MM.1S (cell line): ENCODE data around the gene PTPRZ1.
A peak's percentile ranks its signal among the peaks of the same experiment; 100 is the strongest.

Source experiments
- DNase-seq: peaks from one replicate; pipeline ENCODE4 v3.0.0-alpha.2; 2015
- H2AFZ ChIP-seq: fragments of 300-600 bp; sonication (generic); 2 replicates; pipeline ENCODE4 v1.6.0; 2016; ENCODE audit warnings: antibody characterized with exemption, low read length
- H3F3A ChIP-seq: fragments of 300-600 bp; sonication (generic); 2 replicates; pipeline ENCODE4 v1.6.1; 2016; ENCODE audit warnings: mild to moderate bottlenecking, antibody characterized with exemption, low read length, moderate library complexity, mixed read lengths; ENCODE audit not compliant: insufficient read depth
- H3K27ac ChIP-seq: fragments of 300-600 bp; sonication (generic); 2 replicates; pipeline ENCODE4 v1.5.1; 2016; ENCODE audit warnings: mild to moderate bottlenecking, low read length
- H3K27me3 ChIP-seq: fragments of 300-600 bp; sonication (generic); replicated peaks from 2 replicates; pipeline ENCODE4 v1.6.0; 2016; ENCODE audit warnings: low read length; ENCODE audit not compliant: insufficient read depth
- H3K36me3 ChIP-seq: fragments of 300-600 bp; sonication (generic); replicated peaks from 2 replicates; pipeline ENCODE4 v1.6.1; 2016; ENCODE audit warnings: mild to moderate bottlenecking, low read length, mixed read lengths; ENCODE audit not compliant: insufficient read depth
- H3K4me1 ChIP-seq: fragments of 300-600 bp; sonication (generic); 2 replicates; pipeline ENCODE4 v1.6.1; 2016; ENCODE audit warnings: low read length, mixed read lengths
- H3K4me2 ChIP-seq: fragments of 300-600 bp; sonication (generic); 2 replicates; pipeline ENCODE4 v1.6.0; 2016; ENCODE audit warnings: low read depth, low read length
- H3K4me3 ChIP-seq: fragments of 300-600 bp; sonication (generic); 2 replicates; pipeline ENCODE4 v1.5.1; 2016; ENCODE audit warnings: low read length, mixed read lengths
- H3K79me2 ChIP-seq: fragments of 300-600 bp; sonication (generic); 2 replicates; pipeline ENCODE4 v1.6.1; 2016; ENCODE audit warnings: mixed run types, low read length, mixed read lengths
- H3K9ac ChIP-seq: fragments of 300-600 bp; sonication (generic); 2 replicates; pipeline ENCODE4 v1.6.1; 2016; ENCODE audit warnings: low read length, mixed read lengths
- H3K9me2 ChIP-seq: fragments of 300-600 bp; sonication (generic); replicated peaks from 2 replicates; pipeline ENCODE4 v1.6.1; 2016; ENCODE audit warnings: mild to moderate bottlenecking, low read length, mixed read lengths; ENCODE audit not compliant: insufficient read depth
- H3K9me3 ChIP-seq: fragments of 300-600 bp; sonication (generic); replicated peaks from 2 replicates; pipeline ENCODE4 v1.6.1; 2016; ENCODE audit warnings: mild to moderate bottlenecking, low read length, mixed read lengths; ENCODE audit not compliant: insufficient read depth
- H4K20me1 ChIP-seq: fragments of 300-600 bp; sonication (generic); 2 replicates; pipeline ENCODE4 v1.6.1; 2016; ENCODE audit warnings: mild to moderate bottlenecking, low read length, moderate library complexity, mixed read lengths; ENCODE audit not compliant: insufficient read depth
- CTCF ChIP-seq: fragments of 300-600 bp; sonication (generic); IDR thresholded peaks from 2 replicates; pipeline ENCODE4 v1.5.1; 2016; ENCODE audit warnings: antibody characterized with exemption, low read length, mixed read lengths
- EZH2 ChIP-seq: fragments of 300-600 bp; sonication (generic); optimal IDR thresholded peaks from 2 replicates; pipeline ENCODE3; 2017; ENCODE audit warnings: low read depth, mild to moderate bottlenecking, antibody characterized with exemption, low read length, mixed read lengths
- EZH2phosphoT487 ChIP-seq: fragments of 300-600 bp; sonication (generic); IDR thresholded peaks from 2 replicates; pipeline ENCODE4 v1.6.1; 2018; ENCODE audit warnings: antibody characterized with exemption, low read length

PTPRZ1 gene

DNA sequence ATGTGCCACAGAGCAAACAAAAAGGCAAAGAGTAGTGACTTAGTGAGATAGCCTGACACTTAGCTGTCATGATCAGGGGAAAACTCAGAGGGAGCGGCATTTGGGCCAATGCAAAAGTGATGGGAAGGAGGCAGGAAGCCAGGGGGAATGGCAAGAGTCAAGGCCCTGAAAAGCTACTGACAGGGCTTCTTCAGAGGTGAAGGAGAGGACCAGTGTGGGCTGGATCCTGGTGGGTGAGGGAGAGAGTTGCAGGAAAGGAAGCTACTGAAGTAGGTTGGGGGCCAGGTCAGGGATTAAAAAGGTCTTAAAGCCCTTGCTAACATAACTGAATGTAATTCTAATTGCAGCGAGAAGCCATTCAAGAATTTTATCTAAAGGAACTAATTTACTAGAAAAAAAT, 154.1 kb downstream of the PTPRZ1 start:
- no peak overlapping the region for H3K4me2 ChIP-seq
- H3K4me1 ChIP-seq, result peaks cover 8% of the 10 kb centered on the region; the same call in 1 of the 2 replicates
- no peak for DNase-seq
- H3K9me2 ChIP-seq, result no peaks in the 10 kb centered on the region
- no peak overlapping the region for H3K4me3 ChIP-seq
- H4K20me1 ChIP-seq, result no peaks in the 10 kb centered on the region
- no peaks in the 10 kb centered on the region for H3K9me3 ChIP-seq
- H2AFZ ChIP-seq, result no peak overlapping the region
- H3K9ac ChIP-seq, result no peak overlapping the region
- H3K79me2 ChIP-seq, result no peaks in the 10 kb centered on the region
- no peaks in the 10 kb centered on the region for H3F3A ChIP-seq
- TF ChIP-seq EZH2, result no peak
- TF ChIP-seq EZH2phosphoT487, result no peak
- TF ChIP-seq CTCF, result no peak
- H3K27ac ChIP-seq, result no peak overlapping the region
- H3K36me3 ChIP-seq, result no peaks in the 10 kb centered on the region
- H3K27me3 ChIP-seq, result no peaks in the 10 kb centered on the region

DNA sequence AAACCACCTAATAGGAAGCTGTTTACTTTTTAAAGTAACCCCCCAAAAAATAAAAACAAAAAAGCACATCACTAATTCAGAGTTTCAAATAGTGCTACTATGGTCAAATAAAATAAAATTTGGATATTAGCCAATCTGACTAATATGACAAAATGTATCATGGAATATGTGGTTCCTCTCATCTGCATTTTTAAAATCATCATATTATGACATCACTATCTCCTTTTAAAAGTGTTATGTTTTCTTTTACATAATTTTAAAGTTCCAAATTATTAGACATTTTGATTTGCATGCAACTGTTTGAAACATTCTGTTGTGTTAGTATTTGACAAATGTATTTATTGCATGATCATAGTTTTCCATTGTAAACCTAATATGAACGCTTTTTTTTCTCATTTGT, 160.7 kb downstream of the PTPRZ1 start:
- Histone ChIP-seq H3F3A (peaks cover 16% of the 10 kb centered on the region), H3K36me3 (no peaks in the 10 kb centered on the region), H3K27ac (no peak overlapping the region), H4K20me1 (no peaks in the 10 kb centered on the region), H3K4me3 (no peak overlapping the region), H3K79me2 (no peaks in the 10 kb centered on the region), H3K9me3 (no peaks in the 10 kb centered on the region), H3K27me3 (no peaks in the 10 kb centered on the region), H3K4me2 (no peak overlapping the region), H3K9me2 (no peaks in the 10 kb centered on the region), H3K4me1 (peaks cover 17% of the 10 kb centered on the region), H2AFZ (no peak overlapping the region), H3K9ac (no peak overlapping the region)
- TF ChIP-seq CTCF (no peak), EZH2phosphoT487 (no peak), EZH2 (no peak)
- no peak for DNase-seq

DNA sequence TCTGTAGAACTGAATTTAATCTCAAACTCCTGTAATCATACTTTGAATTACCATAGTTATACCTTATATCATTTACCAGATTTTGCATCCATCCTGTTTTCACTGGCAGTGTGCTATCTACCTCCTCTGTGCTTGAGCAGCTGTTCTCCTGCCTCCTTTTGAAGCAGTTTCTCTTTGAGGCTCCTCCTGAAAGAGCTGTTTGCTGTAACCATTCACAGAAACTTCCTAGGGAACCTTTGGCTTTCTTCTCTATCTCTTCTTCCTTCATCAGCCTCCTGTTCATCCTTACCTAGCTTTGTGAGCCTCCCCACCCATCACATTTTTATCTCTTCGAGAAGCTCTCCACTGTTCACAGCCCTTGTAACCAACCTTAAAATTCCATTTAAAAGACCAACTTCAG, 162.9 kb downstream of the PTPRZ1 start:
- Histone ChIP-seq H3K9me3 (no peaks in the 10 kb centered on the region), H4K20me1 (no peaks in the 10 kb centered on the region), H3K79me2 (no peaks in the 10 kb centered on the region), H3K9ac (no peak overlapping the region), H3K4me3 (peak overlapping the region; percentile 27), H3K4me2 (peak overlapping the region; percentile 45), H3K9me2 (no peaks in the 10 kb centered on the region), H3K27me3 (no peaks in the 10 kb centered on the region), H3K27ac (peak overlapping the region; percentile 60; the same call in 1 of the 2 replicates), H3K36me3 (no peaks in the 10 kb centered on the region), H2AFZ (peak overlapping the region; percentile 38), H3K4me1 (peaks cover 23% of the 10 kb centered on the region), H3F3A (peaks cover 16% of the 10 kb centered on the region)
- peak; percentile 56 for DNase-seq
- TF ChIP-seq EZH2 (no peak), EZH2phosphoT487 (no peak), CTCF (no peak)
